Kidney (tissue), 14 donors: Measurements from ENCODE around the gene CPVL. TPM values are rescaled to one million over a fixed set of nuclear protein-coding genes. Genes with fewer than 3 reads are reported as not detected.

Source experiments
- DNase-seq, 5 donors: peaks; one replicate each; pipeline ENCODE4 v3.0.0-alpha.2; 2013 to 2020
- FAIRE-seq: peaks from 2 replicates; lab custom pipeline; 2012; peaks lifted over from hg19 to GRCh38; lab: Jason Lieb, UNC
- H3K27ac ChIP-seq, 2 donors: one replicate each; pipeline ENCODE4 v1.7.0; 2013; ENCODE audit warnings: low read depth in 2 of 2, low read length in 2 of 2, inconsistent platforms in 1 of 2
- H3K27me3 ChIP-seq: one replicate; pipeline ENCODE4 v1.7.1; 2013; ENCODE audit warnings: low read length, inconsistent platforms; ENCODE audit not compliant: control insufficient read depth, insufficient read depth
- H3K36me3 ChIP-seq, 3 donors: one replicate each; pipeline versions ENCODE4 v1.7.0 to v1.7.1; 2013; ENCODE audit warnings: low read length in 3 of 3, control low read depth in 1 of 3, inconsistent platforms in 1 of 3; ENCODE audit not compliant: insufficient read depth in 3 of 3, control insufficient read depth in 2 of 3
- H3K4me1 ChIP-seq, 3 donors: one replicate each; pipeline versions ENCODE4 v1.7.0 to v1.7.1; 2013; ENCODE audit warnings: low read length in 3 of 3, inconsistent platforms in 1 of 3, low read depth in 1 of 3; ENCODE audit not compliant: control insufficient read depth in 2 of 3, insufficient read depth in 2 of 3
- H3K4me3 ChIP-seq, 3 donors: one replicate each; pipeline versions ENCODE4 v1.7.0 to v1.8.1; 2013; ENCODE audit warnings: low read length in 3 of 3, control low read depth in 1 of 3, inconsistent platforms in 1 of 3
- H3K9ac ChIP-seq, 3 donors: one replicate each; pipeline versions ENCODE4 v1.7.0 to v1.7.1; 2013; ENCODE audit warnings: low read length in 3 of 3, control low read depth in 1 of 3, inconsistent platforms in 1 of 3
- H3K9me3 ChIP-seq, 3 donors: one replicate each; pipeline versions ENCODE4 v1.7.0 to v1.7.1; 2013; ENCODE audit warnings: low read length in 3 of 3, control low read depth in 1 of 3, inconsistent platforms in 1 of 3; ENCODE audit not compliant: control insufficient read depth in 2 of 3, insufficient read depth in 1 of 3
- intact Hi-C: fragments of 100-400 bp; cut with DNase I; formaldehyde crosslinking; loops from one replicate; pipeline ENCODE4 v1.11.1; 2022
- polyA plus RNA-seq: library from polyadenylated mRNA; stranded (reverse); fragments of 350-450 nt; fragmentation: Illumina TruSeq; extraction: RNeasy Lipid Tissue Mini Kit (QIAGEN cat#74804); gene quantifications from one replicate; pipeline ENCODE4 v1.2.3, GENCODE V29; 2014; ENCODE audit warnings: low read depth, low replicate concordance; ENCODE audit not compliant: insufficient read depth
- total RNA-seq: library from RNA; stranded (reverse); fragmentation: NEBNext Ultra II Directional; extraction: Animal tissue kit (Norgen Biotek cat#: 25700); gene quantifications from one replicate; pipeline ENCODE4 v1.2.1, GENCODE V29; 2021
- TF ChIP-seq, protein P1 (sequence below): IDR thresholded peaks from 3 replicates; pipeline ENCODE4 v1.5.1; 2012; ENCODE audit warnings: mild to moderate bottlenecking, moderate library complexity, borderline replicate concordance; ENCODE audit not compliant: insufficient read depth; ENCODE audit errors: extremely low read depth
- donor health status: control.
- donor health status: control.
- donor health status: control.
- donor health status: control.
- donor health status: control.
- donor health status: DM: yes; HTN: yes; CAD: no.
- donor health status: Normal renal cell carcinoma (clear cell type).

The CPVL gene
- total and polyA plus RNA-seq, 2 donors from 2014 or later, result 104 to 133 TPM

DNA sequence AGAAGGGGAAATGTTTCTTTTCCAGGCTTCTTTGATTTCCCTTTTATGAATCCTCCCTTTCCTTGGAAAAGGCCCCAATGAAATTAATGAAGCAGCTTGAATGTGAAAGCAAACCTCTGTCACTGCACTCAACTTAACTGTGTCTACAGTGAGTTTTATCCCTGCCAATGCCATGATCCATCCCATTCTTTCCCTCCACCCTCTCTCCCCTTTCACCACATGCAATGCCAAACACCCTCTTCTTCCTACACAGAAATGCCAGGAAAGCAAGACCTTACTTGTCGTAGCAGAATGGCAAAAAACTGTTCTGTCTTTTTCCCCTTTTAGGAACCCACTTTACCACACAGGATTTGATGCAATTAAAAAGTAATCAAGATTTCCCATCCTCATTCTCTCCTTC is 140.9 kb downstream of the CPVL start:
- H3K9me3 ChIP-seq, result peaks cover 0 to 11% (median 0%) of the 10 kb centered on the region in 3 donors
- no peak overlapping the region for H3K4me3 ChIP-seq
- DNase-seq, result no peak
- H3K9ac ChIP-seq, result no peak overlapping the region
- no peaks in the 10 kb centered on the region for H3K36me3 ChIP-seq
- no peak overlapping the region for H3K27ac ChIP-seq
- no peaks in the 10 kb centered on the region for H3K27me3 ChIP-seq
- H3K4me1 ChIP-seq, result peaks cover 0 to 2% (median 0%) of the 10 kb centered on the region in 3 donors
- no peak for FAIRE-seq
- intact Hi-C loops, result no loop called here
- TF ChIP-seq, protein P1, sequence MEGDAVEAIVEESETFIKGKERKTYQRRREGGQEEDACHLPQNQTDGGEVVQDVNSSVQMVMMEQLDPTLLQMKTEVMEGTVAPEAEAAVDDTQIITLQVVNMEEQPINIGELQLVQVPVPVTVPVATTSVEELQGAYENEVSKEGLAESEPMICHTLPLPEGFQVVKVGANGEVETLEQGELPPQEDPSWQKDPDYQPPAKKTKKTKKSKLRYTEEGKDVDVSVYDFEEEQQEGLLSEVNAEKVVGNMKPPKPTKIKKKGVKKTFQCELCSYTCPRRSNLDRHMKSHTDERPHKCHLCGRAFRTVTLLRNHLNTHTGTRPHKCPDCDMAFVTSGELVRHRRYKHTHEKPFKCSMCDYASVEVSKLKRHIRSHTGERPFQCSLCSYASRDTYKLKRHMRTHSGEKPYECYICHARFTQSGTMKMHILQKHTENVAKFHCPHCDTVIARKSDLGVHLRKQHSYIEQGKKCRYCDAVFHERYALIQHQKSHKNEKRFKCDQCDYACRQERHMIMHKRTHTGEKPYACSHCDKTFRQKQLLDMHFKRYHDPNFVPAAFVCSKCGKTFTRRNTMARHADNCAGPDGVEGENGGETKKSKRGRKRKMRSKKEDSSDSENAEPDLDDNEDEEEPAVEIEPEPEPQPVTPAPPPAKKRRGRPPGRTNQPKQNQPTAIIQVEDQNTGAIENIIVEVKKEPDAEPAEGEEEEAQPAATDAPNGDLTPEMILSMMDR, result no peak

DNA sequence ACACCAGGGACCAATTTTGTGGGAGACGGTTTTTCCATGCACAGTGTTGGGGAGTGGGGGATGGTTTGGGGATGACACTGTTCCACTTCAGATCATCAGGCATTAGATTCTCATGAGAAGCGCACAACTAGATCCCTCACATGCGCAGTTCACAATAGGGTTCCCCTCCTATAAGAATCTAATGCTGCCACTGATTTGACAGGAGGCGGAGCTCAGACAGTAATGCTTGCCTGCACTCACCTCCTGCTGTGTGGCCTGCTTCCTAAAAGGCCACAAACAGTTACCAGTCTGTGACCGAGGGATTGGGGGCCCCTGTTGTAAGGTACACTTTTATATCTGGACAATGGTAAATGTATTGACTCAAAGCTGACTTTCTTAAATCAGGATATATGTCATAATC is 142.6 kb downstream of the CPVL start:
- Histone ChIP-seq H3K4me1 (peaks cover 0 to 2% (median 0%) of the 10 kb centered on the region in 3 donors), H3K4me3 (no peak overlapping the region), H3K9me3 (peaks cover 0 to 11% (median 0%) of the 10 kb centered on the region in 3 donors), H3K9ac (no peak overlapping the region), H3K36me3 (peaks cover 0 to 3% (median 0%) of the 10 kb centered on the region in 3 donors), H3K27ac (no peak overlapping the region), H3K27me3 (no peaks in the 10 kb centered on the region)
- no peak for DNase-seq
- TF ChIP-seq, protein P1, result no peak
- no peak for FAIRE-seq
- intact Hi-C loops, result no loop called here

DNA sequence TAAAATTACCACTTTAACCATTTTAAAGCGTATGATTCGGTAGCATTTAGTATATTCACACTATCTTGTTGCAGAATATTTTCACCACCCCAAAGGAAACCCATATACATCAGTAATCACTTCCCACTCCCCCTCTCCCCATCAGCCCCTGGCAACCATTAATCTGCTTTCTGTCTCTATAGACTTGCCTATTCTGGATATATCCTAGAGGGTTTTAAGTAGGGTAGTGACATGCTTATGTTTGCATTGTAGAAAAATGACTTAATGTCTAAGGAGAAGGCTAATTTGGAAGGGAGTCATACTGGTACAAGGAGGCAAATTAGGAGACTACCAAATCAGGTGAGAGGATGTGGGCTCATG is 145.6 kb downstream of the CPVL start:
- Histone ChIP-seq H3K36me3 (peaks cover 0 to 3% (median 0%) of the 10 kb centered on the region in 3 donors), H3K9me3 (peaks cover 0 to 2% (median 0%) of the 10 kb centered on the region in 3 donors), H3K27ac (no peak overlapping the region), H3K4me1 (peaks cover 3 to 6% (median 4%) of the 10 kb centered on the region in 3 donors), H3K9ac (no peak overlapping the region), H3K4me3 (no peak overlapping the region), H3K27me3 (no peaks in the 10 kb centered on the region)
- intact Hi-C loops, result no loop called here
- TF ChIP-seq, protein P1, result no peak
- FAIRE-seq (no peak), DNase-seq (no peak)
